Kidney (tissue), 14 donors: ENCODE results near the gene SPG21. TPM values are rescaled to one million over a fixed set of nuclear protein-coding genes. Genes with fewer than 3 reads are reported as not detected.

ENCODE experiments used
- DNase-seq, 5 donors: peaks; one replicate each; pipeline ENCODE4 v3.0.0-alpha.2; 2013 to 2020
- FAIRE-seq: peaks from 2 replicates; lab custom pipeline; 2012; peaks lifted over from hg19 to GRCh38; lab: Jason Lieb, UNC
- H3K27ac ChIP-seq, 2 donors: one replicate each; pipeline ENCODE4 v1.7.0; 2013; ENCODE audit warnings: low read depth in 2 of 2, low read length in 2 of 2, inconsistent platforms in 1 of 2
- H3K27me3 ChIP-seq: one replicate; pipeline ENCODE4 v1.7.1; 2013; ENCODE audit warnings: low read length, inconsistent platforms; ENCODE audit not compliant: control insufficient read depth, insufficient read depth
- H3K36me3 ChIP-seq, 3 donors: one replicate each; pipeline versions ENCODE4 v1.7.0 to v1.7.1; 2013; ENCODE audit warnings: low read length in 3 of 3, control low read depth in 1 of 3, inconsistent platforms in 1 of 3; ENCODE audit not compliant: insufficient read depth in 3 of 3, control insufficient read depth in 2 of 3
- H3K4me1 ChIP-seq, 3 donors: one replicate each; pipeline versions ENCODE4 v1.7.0 to v1.7.1; 2013; ENCODE audit warnings: low read length in 3 of 3, inconsistent platforms in 1 of 3, low read depth in 1 of 3; ENCODE audit not compliant: control insufficient read depth in 2 of 3, insufficient read depth in 2 of 3
- H3K4me3 ChIP-seq, 3 donors: one replicate each; pipeline versions ENCODE4 v1.7.0 to v1.8.1; 2013; ENCODE audit warnings: low read length in 3 of 3, control low read depth in 1 of 3, inconsistent platforms in 1 of 3
- H3K9ac ChIP-seq, 3 donors: one replicate each; pipeline versions ENCODE4 v1.7.0 to v1.7.1; 2013; ENCODE audit warnings: low read length in 3 of 3, control low read depth in 1 of 3, inconsistent platforms in 1 of 3
- H3K9me3 ChIP-seq, 3 donors: one replicate each; pipeline versions ENCODE4 v1.7.0 to v1.7.1; 2013; ENCODE audit warnings: low read length in 3 of 3, control low read depth in 1 of 3, inconsistent platforms in 1 of 3; ENCODE audit not compliant: control insufficient read depth in 2 of 3, insufficient read depth in 1 of 3
- intact Hi-C: fragments of 100-400 bp; cut with DNase I; formaldehyde crosslinking; loops from one replicate; pipeline ENCODE4 v1.11.1; 2022
- polyA plus RNA-seq: library from polyadenylated mRNA; stranded (reverse); fragments of 350-450 nt; fragmentation: Illumina TruSeq; extraction: RNeasy Lipid Tissue Mini Kit (QIAGEN cat#74804); gene quantifications from one replicate; pipeline ENCODE4 v1.2.3, GENCODE V29; 2014; ENCODE audit warnings: low read depth, low replicate concordance; ENCODE audit not compliant: insufficient read depth
- total RNA-seq: library from RNA; stranded (reverse); fragmentation: NEBNext Ultra II Directional; extraction: Animal tissue kit (Norgen Biotek cat#: 25700); gene quantifications from one replicate; pipeline ENCODE4 v1.2.1, GENCODE V29; 2021
- TF ChIP-seq, protein P1 (sequence below): IDR thresholded peaks from 3 replicates; pipeline ENCODE4 v1.5.1; 2012; ENCODE audit warnings: mild to moderate bottlenecking, moderate library complexity, borderline replicate concordance; ENCODE audit not compliant: insufficient read depth; ENCODE audit errors: extremely low read depth
- donor health status: control.
- donor health status: control.
- donor health status: control.
- donor health status: control.
- donor health status: control.
- donor health status: DM: yes; HTN: yes; CAD: no.
- donor health status: Normal renal cell carcinoma (clear cell type).

Gene SPG21
- total and polyA plus RNA-seq, 2 donors from 2014 or later = 82.8 to 115 TPM

DNA sequence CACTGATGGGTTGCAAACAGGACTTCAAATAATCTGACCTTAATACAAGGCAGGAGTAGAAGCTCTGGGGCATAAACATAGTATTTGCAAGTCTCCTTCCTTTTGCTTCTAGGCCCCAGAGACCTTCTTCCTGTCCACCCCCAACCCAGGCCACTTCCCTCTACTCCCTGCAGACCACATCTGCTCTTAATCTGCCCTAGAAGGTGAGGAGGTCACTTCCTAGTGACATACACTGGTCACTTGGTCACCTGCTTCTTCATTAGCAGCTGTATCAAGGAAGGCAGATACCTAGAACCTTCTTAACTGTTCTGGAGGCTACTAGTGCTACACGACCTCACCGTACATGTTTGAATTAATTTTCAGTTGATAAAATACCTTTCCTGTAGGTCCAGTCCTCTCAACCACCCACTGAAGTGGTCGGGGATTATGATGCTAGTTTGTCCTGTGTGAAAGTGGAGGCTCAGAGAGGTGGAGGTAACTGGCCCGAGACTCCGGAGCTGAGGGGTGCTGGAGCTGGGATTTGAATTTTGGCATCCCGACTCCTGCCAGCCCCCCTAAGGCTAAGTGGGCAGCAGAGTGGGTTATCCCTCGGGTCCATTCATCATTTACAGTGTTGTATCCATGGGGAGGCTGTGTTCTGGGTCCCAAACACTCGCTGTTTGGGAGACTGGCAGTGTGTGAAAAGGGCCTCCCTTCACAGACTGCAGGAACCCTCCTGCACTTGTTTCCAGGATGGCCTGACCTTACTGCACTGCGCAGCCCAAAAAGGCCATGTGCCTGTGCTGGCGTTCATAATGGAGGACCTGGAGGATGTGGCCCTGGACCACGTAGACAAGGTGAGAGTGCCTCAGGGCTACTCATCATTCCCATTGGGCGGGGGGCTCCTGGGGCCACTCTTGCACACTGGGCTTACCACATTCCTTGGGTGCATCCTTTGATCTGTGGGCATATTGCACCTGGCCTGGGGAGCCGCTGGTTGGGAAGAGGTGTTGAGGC lies 64.1 kb downstream of the SPG21 start:
- no peak overlapping the region for H3K9ac ChIP-seq
- H3K27me3 ChIP-seq = no peaks in the 10 kb centered on the region
- no peaks in the 10 kb centered on the region for H3K9me3 ChIP-seq
- H3K27ac ChIP-seq = no peak overlapping the region
- TF ChIP-seq, protein P1, sequence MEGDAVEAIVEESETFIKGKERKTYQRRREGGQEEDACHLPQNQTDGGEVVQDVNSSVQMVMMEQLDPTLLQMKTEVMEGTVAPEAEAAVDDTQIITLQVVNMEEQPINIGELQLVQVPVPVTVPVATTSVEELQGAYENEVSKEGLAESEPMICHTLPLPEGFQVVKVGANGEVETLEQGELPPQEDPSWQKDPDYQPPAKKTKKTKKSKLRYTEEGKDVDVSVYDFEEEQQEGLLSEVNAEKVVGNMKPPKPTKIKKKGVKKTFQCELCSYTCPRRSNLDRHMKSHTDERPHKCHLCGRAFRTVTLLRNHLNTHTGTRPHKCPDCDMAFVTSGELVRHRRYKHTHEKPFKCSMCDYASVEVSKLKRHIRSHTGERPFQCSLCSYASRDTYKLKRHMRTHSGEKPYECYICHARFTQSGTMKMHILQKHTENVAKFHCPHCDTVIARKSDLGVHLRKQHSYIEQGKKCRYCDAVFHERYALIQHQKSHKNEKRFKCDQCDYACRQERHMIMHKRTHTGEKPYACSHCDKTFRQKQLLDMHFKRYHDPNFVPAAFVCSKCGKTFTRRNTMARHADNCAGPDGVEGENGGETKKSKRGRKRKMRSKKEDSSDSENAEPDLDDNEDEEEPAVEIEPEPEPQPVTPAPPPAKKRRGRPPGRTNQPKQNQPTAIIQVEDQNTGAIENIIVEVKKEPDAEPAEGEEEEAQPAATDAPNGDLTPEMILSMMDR = no peak
- no peak overlapping the region for H3K4me3 ChIP-seq
- no peaks in the 10 kb centered on the region for H3K4me1 ChIP-seq
- DNase-seq (no peak), FAIRE-seq (no peak)
- intact Hi-C loops = no loop called here
- H3K36me3 ChIP-seq = no peaks in the 10 kb centered on the region

DNA sequence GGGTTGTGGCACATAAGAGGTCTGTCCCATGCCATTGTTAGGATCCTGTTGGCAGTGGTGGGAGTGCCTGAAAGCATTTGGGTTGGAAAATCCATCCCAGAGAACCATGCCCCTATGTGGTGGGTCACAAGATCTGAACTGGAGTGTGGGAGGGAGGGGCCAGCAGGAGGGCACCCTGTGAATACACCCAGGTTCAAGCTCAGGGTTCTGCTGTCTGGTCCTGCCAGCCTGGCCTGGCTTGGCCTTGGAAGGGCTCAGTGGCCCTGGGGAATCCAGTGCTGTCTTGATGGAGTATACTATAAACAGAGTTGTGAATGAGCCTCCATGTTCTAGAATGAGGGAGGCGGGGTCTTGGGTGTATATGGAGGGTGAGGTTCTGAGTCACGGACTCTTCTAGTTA lies 66.2 kb downstream of the SPG21 start:
- FAIRE-seq (no peak), DNase-seq (no peak)
- H3K4me3 ChIP-seq = no peak overlapping the region
- H3K36me3 ChIP-seq = no peaks in the 10 kb centered on the region
- no peaks in the 10 kb centered on the region for H3K4me1 ChIP-seq
- no peaks in the 10 kb centered on the region for H3K27me3 ChIP-seq
- no peak overlapping the region for H3K27ac ChIP-seq
- intact Hi-C loops = no loop called here
- no peaks in the 10 kb centered on the region for H3K9me3 ChIP-seq
- TF ChIP-seq, protein P1 = no peak
- no peak overlapping the region for H3K9ac ChIP-seq

DNA sequence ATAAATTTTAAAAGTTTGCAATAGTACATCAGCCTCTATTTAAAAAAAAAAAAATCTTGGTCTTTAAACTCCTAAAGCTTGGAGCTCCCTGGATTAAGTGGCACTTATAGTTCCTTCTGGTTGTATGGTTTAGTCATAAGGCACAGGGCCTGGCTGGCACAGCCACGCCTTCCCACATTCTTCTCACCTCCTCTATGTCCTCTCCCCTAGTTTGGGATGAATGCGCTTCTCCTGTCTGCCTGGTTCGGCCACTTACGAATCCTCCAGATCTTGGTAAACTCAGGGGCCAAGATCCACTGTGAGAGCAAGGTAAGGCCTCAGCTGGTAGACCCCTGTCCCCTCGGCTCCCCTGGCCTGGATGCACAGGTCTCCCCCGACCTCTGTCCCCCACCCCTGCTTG lies 68.0 kb downstream of the SPG21 start:
- Histone ChIP-seq H3K9ac (no peak overlapping the region), H3K9me3 (no peaks in the 10 kb centered on the region), H3K4me3 (no peak overlapping the region), H3K4me1 (no peaks in the 10 kb centered on the region), H3K27me3 (no peaks in the 10 kb centered on the region), H3K27ac (no peak overlapping the region), H3K36me3 (no peaks in the 10 kb centered on the region)
- no peak for DNase-seq
- FAIRE-seq = no peak
- TF ChIP-seq, protein P1 = no peak
- intact Hi-C loops = no loop called here
